ENCODE results near the gene KRTAP21-3.
"Not testable (repeated sequence)": the region's sequence is repeated elsewhere in the genome, so short reads cannot be mapped to it uniquely, and the experiment has no call there.

The KRTAP21-3 gene, protein sequence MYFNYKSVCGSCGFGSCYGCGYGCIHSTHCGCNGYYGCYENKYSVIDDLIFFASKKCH

DNA sequence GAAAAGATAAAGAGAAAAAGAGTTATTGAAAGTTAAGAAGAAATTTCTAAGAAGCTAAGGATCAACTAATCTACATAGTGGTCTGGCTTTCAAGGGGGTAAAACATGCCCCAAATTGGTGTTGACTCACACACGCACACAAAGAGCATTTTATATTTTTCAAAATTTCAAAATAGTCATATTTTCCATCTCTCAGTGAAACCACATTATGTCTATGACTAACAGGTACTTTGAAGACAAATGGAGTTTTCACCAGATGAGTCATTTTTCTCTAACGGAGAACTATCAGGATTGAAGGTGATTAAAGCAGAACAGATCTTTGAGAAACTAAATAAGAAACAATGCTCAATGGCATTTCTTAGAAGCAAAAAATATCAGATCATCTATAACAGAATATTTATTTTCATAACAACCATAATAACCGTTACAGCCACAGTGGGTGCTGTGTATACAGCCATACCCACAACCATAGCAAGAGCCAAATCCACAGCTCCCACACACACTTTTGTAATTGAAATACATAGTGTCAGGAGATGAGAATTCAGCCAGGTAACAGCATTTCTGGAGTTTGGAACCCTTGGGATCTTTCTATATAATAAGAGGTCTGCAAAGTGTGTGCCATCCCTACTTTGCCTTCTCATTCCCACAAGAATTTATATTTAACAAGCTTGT is at the start of gene KRTAP21-3:
KRTAP21-3 (minus strand) TSS at position 539 of the 671 bp plus-strand sequence; CDS start at position 521, 18 bp downstream.
- DNase-seq = no peak

DNA sequence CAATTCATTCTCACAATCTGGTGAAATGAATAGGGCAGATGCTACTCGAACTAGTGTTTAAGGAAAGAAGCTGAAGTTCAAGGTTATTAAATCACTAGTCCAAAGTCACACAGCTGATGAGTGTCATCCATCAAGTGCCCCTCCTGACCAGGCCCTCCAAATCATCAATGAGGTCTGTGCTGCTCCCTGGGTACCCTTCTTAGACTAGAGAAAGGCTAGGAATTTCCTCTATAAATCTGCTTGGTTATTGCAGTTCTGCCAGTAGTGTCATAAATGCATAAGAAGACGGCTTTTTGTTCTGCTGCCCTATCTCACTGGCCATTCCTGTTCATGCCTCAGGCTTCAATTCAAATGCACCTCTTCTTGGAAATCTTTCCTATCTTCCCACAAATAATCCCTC is 42.2 kb upstream of the KRTAP21-3 start:
- no peak for DNase-seq

DNA sequence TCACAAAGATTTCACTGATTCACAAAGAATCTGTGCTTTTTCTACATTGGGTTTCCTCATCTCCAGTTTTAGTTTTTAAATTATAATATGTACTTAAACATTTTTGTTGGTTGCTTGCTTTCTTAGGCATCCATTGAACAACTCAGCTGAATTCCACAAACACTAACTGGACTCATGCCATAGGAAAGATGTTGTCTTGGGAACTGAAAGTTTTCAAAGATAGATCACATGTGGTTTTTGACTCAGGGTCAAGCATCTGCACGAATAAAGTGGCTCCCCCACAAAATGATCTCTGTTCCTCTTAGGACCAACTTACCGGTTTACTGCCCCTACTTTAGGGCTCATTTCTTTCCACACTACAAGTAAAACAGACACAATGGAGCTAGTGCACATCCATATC is 39.7 kb upstream of the KRTAP21-3 start:
- DNase-seq = no peak

DNA sequence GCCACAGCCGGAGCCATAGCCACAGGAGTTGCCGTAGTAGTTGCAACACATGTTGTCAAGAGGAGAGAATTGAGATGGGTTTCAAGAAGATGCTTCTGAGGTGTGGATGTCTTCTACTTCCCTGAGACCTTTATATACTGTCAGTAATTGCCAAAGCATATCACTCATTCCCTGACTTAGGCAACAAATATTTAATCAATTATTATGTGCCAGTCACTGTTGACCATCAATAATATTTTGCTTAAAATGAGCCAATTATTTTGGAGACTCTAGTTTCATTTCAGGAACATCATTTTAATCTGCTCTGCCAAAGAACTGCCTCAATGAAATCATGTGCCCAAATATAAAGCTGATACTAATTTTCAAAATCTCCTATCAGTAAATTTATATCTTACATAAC is 36.8 kb upstream of the KRTAP21-3 start, which contains the start of gene KRTAP21-1:
KRTAP21-1 (minus strand) TSS at position 101 of the 400 bp plus-strand sequence; CDS start at position 51, 50 bp downstream.
- DNase-seq = not testable (repeated sequence)

DNA sequence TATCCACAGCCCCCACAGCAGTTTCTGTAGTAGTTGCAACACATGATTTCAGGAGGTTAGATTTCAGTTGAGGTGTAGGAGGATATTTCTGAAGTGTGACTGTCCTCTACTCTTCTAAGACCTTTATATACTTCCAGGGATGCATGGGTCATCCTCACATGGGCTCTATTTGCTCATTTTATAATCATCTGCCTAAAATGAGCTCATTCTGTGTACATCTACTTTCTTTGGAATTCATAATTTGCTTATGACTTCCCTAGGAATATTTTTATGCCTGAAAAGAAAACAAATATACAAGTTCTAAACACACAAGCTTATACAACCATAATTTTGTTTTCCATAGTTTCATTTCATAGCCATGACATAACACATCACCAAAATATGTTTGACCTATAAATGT is 28.6 kb upstream of the KRTAP21-3 start, which contains the start of gene KRTAP21-2:
KRTAP21-2 (minus strand) TSS at position 101 of the 400 bp plus-strand sequence; CDS start at position 44, 57 bp downstream.
- no peak for DNase-seq

DNA sequence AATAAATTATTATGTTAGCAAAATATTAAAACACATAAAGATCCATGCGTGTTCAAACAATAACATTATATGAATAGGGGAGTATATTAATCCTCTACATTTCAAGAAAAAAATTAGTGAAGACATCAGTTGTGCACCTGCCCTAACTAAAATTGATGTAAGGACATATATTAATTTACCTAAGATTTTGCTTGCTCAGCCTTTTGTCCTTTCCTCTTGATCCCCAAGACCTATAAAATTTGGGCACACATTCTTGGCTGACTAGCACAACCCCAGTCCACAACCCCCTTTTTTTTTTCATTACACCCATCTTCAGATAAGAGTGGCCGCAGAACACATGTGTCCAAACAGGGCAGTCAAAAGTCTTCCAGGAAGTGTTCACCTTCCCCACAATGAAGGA is 21.9 kb upstream of the KRTAP21-3 start:
- no peak for DNase-seq

DNA sequence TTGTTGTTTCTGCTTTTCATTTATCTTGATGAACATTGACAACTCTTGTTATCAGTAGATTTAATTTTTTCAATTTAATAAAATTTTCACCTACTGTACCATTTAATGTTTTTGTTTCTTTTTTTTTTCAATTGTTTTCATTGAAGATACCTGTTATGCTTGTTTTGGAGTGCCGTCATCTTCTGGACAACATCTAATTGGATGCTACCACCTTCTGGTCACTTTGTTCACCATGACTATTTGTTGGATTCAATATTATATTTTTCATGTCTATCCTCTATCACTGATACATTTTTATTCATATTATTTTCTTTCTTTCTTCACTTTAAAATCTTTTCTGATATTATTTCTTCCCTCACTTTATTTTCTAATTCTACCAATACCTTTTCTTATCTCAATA is 14.4 kb upstream of the KRTAP21-3 start:
- no peak for DNase-seq

DNA sequence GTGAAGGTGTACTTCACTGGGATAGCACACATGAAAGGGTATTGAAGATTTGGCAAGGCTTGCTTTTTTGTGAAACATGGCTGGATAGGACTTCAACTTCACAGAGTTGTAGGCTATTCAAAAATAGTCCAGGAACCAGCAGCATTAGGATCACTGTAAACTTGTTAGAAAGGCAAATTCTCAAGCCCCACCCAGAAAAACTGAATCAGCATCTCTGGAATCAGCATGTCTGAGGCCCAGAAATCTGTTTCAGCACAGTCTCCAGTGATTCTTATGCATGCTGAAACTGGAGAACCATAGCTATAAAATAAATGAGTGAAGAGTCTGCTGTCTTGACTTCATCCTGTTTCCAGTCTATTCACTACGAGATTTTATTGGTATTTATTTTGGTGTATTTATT is 8.1 kb upstream of the KRTAP21-3 start:
- DNase-seq = no peak

DNA sequence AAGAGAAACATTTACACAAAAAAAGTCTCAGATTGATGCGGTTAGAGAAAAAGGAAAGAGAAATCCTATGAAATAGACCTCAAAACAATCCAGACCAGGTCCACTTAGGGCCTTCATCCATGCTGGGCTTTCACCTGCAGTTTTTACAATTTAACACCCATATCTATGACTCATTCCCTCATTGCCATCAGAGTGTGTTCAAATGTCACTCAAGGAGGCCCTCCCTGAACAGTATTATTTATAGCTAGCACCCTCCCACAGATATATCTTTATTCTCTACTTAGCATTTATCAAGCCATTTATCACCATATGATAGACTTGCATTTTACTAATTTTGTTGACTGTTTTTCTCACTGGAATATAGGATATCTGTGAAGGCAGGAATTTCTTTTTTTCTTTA is 824 bp upstream of the KRTAP21-3 start:
- no peak for DNase-seq

DNA sequence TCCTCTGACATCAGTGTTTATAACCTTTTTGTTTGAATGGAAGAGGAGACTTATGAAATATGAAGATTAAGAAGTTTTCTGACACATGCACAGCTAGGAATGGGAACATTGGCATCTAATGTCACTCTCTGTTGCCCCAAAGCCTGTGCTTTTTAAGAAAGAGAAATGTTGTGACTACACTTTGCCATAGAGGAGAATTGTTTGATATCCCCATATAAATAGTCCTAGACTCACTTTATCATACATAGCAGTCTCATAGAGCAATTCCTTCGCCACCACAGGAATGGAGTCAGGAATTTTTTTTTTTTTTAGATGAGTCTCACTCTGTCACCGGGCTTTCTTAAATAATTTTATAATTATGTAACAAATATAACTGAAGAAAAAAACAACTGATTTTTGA is 1.5 kb downstream of the KRTAP21-3 start:
- no peak for DNase-seq

DNA sequence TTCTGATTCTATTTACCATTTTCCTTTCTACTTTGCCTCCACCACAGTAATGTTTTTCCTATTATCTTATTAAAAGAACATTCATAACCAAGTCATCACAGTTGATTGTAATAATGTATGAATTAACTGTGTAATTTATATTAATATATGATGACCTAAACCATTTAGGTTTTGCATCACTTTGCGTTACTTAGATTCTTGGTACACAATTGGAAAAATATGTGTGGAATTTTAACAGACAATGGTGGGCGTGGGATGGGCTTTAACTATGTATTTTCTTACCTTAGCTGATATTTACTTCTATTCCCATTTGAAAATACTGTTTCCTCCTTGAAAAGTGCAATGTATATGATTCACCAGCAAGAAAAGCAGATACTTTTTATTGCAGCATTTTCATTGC is 3.6 kb downstream of the KRTAP21-3 start:
- no peak for DNase-seq

DNA sequence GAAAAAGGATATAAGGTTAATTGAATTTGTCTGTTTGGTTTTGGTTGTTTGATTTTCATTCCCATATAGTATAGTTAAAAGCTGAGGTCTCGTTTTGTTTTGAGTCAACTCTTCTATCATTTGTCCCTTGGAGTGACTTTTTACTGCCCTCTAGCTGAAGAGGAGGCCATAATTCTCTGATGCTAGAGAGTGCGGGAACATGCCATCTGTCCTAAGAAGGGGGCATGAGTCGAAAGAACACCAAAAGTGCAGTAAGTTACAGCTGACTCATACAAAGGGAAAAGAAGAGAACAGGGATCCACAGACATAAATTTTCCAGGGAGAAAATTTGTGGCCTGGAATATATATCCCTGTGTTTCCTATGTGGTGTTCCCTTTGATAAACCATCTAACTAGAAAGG is 4.1 kb downstream of the KRTAP21-3 start:
- DNase-seq = no peak

DNA sequence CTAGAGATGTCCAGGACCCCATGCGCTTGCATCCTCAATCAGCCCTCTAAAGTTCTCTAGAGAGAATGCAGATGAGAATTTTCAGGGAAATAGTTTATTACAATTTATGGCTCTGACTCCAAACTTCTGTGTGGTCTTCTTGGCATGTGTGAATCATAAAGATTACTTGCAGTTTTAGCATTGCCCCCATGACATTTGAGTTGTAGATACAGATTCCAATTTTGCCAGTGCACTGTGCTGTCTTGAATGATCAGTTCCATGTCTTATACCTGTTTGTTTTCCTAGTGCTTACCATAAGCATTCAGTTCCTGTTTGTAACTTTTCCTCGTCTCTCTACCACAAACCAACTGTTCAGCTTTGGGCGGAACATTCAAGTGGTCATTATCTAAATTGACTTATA is 4.8 kb downstream of the KRTAP21-3 start:
- DNase-seq = no peak

DNA sequence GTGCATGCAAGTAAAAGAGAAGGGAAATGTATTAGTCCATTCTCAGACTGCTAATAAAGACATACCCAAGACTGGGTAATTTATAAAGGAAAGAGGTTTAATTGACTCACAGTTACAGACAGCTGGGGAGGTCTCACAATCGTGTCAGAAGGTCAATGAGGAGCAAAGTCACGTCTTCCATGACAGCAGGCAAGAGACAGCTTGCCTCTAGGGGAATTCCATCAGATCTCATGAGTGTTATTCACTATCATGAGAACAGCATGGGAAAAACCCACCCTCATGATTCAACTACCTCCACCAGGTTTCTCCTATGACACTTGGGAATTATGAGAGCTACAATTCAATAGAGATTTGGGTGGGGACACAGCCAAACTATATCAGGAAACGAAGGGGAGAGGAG is 8.1 kb downstream of the KRTAP21-3 start:
- no peak for DNase-seq

DNA sequence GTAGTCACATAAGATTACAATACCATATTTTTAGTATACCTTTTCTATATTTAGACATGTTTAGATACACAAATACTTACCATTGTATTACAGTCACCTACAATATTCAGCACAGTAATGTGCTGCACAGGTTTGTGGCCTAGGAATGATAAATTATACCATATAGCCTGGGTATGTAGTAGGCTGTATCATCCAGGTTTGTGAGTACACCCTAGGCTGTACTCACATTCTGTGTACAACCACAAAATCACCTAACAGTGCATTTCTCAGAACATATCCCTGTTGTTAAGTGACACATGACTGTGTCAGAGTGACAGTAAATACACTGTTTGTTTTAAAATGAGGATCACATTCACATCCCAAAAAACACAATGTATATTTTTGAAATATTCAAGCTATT is 11.2 kb downstream of the KRTAP21-3 start:
- DNase-seq = no peak

DNA sequence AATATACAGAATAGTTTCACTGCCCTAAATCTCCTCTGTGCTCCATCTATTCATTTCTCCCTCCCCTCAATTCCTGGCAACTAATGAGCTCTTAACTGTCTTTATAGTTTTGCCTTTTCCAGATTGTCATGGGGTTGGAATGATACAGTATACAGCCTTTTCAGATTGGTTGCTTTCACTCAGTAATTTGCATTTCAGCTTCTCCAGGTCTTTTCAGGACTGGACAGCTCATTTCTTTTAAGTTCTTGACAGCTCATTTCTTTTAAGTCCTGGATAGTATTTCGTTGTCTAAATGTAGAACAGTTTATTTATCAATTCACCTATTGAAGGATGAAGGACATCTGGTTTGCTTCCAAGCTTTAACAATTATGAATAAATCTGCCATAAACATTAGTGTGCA is 22.6 kb downstream of the KRTAP21-3 start:
- peak; percentile 11 for DNase-seq

DNA sequence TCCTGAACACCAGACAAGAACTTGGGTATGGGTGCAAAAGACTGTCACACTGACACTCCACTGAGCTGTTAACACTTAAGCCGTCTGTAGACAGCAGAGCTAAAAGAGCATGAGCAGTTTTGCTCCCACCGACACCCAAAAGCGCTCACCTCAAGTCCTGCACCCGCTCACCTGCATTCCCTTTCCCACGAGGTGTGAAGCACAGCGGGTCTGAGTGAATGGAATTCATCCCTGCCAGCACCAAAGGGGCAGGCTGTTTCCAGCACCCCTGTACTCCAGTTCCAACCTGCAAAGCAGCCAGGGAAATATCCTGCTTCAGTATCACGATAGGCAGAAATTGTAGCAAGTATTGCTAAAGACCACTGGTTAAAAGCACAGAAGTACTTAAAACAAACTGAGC is 28.8 kb downstream of the KRTAP21-3 start:
- DNase-seq = no peak

DNA sequence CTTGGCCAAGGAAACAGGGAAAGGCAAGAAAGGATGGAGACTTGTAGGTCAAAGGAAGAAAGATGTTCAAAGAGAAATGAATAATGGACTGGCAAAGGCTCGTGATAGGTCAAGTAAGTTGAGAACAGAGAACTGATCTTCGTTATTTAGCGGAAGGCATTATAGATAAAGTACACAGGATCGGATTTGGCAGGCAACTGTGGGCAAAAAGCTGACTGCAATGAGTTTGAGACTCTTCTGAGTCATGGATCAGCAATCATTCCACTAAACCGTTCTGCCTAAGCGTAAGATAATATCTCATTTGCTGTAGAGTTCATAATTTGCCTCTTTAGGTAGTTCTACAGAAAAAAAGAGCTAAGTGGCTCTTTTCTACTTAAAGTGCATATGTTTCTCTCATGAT is 34.1 kb downstream of the KRTAP21-3 start:
- no peak for DNase-seq

DNA sequence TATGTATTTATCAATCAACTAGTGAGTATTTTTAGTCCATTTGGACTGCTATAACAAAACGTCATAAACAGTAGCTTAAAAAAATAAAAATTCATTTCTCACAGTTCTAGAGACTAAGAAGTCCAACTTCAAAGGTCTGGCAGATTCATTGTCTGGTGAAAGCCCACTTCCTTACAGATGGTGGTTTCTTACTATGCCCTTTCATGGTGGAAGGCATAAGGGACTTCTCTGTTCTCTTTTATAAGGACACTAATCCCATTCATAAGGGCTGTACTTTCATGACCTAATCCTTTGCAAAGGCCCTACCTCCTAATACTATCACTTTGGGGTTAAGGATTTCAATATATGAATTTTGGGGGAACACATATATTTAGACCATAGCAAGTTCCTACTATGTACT is 38.0 kb downstream of the KRTAP21-3 start:
- no peak for DNase-seq

DNA sequence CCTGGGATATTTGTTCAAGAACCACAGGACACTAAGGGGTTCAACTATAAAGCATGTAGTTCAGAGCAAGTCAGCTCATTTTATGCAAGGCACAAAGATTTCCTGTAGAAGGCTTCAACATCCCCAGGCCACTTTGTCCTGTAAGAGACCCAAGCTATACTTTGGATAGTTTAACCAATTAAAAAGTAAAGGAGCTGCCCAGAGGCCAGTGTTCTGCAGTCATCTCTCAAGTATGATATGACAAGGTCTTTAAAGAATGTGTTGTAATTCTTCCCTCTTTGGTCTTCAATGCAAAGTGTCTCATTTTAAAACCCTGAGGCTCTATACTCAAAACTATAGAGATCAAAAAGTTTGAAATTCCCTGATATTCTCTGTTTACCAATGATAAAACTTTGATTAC is 41.8 kb downstream of the KRTAP21-3 start:
- no peak for DNase-seq

DNA sequence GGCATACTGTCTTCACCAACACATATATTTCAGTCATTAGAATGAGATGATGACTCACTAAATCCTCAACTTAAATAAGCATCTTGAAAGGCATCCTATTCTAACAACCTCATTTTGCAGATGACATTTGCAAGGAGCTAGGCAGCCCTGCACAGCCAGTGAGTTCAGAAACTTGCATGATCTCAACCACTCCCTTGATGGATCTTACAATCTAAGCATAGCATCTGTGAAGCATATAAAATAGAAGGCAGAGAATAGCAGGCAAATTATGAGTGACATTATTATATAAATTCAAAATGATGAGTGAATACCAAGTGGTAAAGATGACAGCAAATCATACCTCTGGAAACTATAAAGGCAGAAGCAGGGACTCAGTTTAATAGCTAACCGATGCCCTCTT is 44.3 kb downstream of the KRTAP21-3 start:
- DNase-seq = no peak

DNA sequence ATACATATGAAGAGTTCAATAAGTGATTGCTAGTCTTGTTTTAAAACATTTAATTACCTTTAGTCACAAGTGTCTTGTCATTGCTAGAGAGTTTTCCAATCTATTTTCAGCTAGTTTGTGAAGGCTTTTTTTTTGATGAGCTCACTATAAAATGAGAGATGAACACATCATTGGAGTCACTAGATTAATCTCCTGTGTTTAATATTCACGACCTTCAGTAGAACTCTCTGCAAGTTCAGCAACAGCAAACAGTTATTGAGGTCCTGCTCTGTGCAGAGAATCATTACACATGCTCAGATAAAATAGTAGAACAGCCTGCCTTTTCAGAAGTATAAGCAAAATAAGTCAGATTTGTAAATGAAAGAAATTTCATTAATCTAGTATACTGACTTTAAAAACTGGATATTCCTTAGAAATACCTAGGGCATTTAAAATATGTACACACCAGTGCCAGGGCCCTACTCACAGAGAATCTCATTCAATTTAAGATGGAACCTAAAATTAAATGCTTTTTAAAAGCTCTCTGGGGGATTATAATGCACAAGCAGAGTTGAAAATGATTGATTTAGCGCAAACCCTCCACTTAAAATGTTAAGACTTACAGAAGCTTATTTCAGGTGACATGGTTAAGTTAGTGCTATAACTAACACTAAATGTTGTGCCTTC is 45.5 kb downstream of the KRTAP21-3 start:
- DNase-seq = no peak

DNA sequence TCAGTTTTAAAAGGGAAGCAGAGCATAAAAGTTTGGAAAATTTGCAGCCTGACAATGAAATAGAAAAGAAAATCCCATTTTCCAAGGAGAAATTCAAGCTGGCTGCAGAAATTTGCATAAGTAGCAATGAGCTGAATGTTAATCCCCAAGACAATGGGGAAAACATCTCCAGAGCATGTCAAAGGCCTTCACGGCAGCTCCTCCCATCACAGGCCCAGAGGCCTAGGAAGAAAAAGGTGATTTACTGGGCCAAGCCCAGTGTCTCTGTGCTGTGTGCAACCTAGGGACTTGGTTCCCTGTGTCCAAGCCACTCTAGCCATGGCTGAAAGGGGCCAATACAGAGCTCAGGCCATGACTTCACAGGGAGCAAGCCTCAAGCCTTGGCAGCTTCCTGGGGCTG is 49.8 kb downstream of the KRTAP21-3 start:
- no peak for DNase-seq

All from eye (tissue), 1 donor.